Fibroblast of the aortic adventitia (primary cell): ENCODE results near the gene NEK2. TPM values are rescaled to one million over a fixed set of nuclear protein-coding genes. Genes with fewer than 3 reads are reported as not detected.

Experiments used
- DNase-seq: peaks from one replicate; pipeline ENCODE4 v3.0.0-alpha.2; 2010; ENCODE audit warnings: low read depth
- H3K4me3 ChIP-seq: 2 replicates; pipeline ENCODE4 v1.5.1; 2011; ENCODE audit warnings: low read depth, mild to moderate bottlenecking, control low read depth, low read length, moderate library complexity
- total RNA-seq: library from RNA; depleted of rRNA; stranded (reverse); fragments of >200 nt; gene quantifications from 2 replicates; pipeline ENCODE4 v1.2.3, GENCODE V29; 2012; ENCODE audit warnings: low replicate concordance
- TF ChIP-seq, protein P1 (sequence below): IDR thresholded peaks from 2 replicates; pipeline ENCODE4 v1.5.1; 2011; ENCODE audit warnings: mild to moderate bottlenecking, low read length, control low read depth, inconsistent platforms; ENCODE audit not compliant: insufficient read depth

NEK2 gene
- total RNA-seq, 1 donor, result 12.4 TPM

DNA sequence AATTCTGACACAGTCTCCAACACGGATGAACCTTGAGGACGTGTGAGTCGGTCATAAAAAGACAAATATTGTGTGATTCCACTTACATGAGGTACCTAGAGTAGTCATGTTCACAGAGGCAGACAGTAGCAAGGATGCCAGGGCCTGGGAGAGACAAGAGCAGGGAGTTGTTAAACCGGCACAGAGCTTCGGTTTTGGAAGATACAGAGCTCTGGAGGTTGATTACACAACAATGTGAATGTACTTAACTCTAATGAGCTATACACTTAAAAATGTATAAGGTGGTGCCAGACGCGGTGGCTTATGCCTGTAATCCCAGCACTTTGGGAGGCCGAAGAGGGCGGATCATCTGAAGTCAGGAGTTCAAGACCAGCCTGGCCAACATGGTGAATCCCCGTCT is 37.8 kb upstream of the NEK2 start:
- no peak for DNase-seq
- no peak overlapping the region for H3K4me3 ChIP-seq
- TF ChIP-seq, protein P1, sequence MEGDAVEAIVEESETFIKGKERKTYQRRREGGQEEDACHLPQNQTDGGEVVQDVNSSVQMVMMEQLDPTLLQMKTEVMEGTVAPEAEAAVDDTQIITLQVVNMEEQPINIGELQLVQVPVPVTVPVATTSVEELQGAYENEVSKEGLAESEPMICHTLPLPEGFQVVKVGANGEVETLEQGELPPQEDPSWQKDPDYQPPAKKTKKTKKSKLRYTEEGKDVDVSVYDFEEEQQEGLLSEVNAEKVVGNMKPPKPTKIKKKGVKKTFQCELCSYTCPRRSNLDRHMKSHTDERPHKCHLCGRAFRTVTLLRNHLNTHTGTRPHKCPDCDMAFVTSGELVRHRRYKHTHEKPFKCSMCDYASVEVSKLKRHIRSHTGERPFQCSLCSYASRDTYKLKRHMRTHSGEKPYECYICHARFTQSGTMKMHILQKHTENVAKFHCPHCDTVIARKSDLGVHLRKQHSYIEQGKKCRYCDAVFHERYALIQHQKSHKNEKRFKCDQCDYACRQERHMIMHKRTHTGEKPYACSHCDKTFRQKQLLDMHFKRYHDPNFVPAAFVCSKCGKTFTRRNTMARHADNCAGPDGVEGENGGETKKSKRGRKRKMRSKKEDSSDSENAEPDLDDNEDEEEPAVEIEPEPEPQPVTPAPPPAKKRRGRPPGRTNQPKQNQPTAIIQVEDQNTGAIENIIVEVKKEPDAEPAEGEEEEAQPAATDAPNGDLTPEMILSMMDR, result no peak

GRCh38 chr1:211711315-211711705 is 35.9 kb upstream of the NEK2 start:
- TF ChIP-seq, protein P1, result no peak
- H3K4me3 ChIP-seq, result no peak overlapping the region
- DNase-seq, result no peak

GRCh38 chr1:211710566-211711314 is 35.3 kb upstream of the NEK2 start:
- no peak overlapping the region for H3K4me3 ChIP-seq
- no peak for DNase-seq
- TF ChIP-seq, protein P1, result no peak

DNA sequence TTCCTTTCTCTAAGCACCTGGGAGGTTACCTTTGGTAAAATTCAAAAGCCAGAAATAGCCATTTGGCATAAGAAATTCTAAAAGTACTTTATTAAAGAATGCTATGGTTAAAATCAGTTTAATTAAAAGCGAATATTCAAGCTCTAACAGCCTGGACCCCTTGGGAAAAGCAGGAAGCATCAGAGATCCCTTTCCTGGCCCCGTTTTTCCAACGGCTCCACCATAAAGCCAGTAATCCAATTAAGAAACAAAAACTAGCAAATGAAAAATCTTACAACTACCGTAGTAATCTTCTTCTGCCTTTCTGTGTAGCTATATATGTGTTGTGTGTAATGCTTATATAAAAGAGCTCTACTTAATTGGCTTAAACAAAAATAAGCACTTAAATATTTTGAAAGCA is 33.5 kb upstream of the NEK2 start:
- no peak for DNase-seq
- H3K4me3 ChIP-seq, result no peak overlapping the region
- TF ChIP-seq, protein P1, result no peak

DNA sequence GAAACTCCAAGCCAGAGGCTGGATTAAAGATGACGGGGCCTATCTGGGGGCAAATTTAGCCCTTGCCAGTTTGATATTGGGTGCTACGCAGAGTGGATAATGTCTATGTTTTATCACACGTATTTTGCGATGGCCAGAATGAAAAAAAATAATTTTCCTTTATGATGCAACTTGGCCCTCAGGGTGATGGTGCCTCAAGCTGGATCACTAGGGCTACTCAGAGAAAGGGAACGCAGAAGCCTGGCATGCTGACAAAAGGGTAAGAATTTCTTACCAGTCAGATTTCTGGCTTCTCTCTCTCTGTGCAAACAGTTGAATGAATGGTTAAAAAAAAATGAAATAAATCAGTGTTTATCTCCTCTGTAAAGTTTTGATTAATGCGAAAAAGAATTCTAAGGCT is 32.6 kb upstream of the NEK2 start:
- no peak overlapping the region for H3K4me3 ChIP-seq
- TF ChIP-seq, protein P1, result no peak
- peak; percentile 28 for DNase-seq

DNA sequence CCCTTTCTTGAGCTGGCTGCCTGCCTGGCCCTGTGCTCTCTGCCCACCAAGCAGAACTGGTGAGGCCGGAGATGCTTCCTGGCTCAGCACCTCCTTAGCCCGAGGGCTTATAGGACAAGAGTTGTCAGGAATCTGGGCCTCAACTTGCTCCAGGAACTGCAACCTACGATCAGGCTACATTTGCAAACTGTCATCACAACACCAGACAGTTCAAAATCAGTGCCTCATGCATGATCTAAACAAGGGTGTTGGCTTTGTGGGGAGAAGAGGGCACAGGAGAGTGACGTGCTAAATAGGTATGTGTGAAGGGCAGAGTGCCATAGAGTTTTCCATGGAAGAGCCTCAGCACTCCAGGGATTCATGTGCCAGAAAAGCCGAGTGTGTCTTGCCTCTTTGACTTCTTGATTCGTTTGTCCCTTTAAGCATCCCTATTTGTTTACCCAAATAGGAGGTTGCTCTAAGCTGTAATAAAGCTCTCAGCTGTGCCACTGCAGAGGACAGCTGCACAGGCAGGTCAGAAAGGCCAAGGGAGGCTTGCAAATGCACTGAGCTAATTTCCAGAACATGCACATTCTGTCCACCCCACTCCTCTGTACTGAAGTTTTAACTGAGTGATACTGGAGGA is 30.2 kb upstream of the NEK2 start:
- DNase-seq, result peak; percentile 21
- TF ChIP-seq, protein P1, result no peak
- H3K4me3 ChIP-seq, result no peak overlapping the region
